PC-9 (cell line): ENCODE data around the gene CYSRT1.

Source experiments
- CTCF ChIP-seq: fragments of 200-600 bp; sonication (generic); conservative IDR thresholded peaks from 2 replicates; pipeline ENCODE4 v1.6.1; 2017; ENCODE audit warnings: mixed run types, antibody characterized with exemption, mild to moderate bottlenecking, moderate library complexity
- EZH2 ChIP-seq: fragments of 200-600 bp; sonication (generic); IDR thresholded peaks from 2 replicates; pipeline ENCODE4 v1.8.0; 2017; ENCODE audit warnings: antibody characterized with exemption, low read depth

DNA sequence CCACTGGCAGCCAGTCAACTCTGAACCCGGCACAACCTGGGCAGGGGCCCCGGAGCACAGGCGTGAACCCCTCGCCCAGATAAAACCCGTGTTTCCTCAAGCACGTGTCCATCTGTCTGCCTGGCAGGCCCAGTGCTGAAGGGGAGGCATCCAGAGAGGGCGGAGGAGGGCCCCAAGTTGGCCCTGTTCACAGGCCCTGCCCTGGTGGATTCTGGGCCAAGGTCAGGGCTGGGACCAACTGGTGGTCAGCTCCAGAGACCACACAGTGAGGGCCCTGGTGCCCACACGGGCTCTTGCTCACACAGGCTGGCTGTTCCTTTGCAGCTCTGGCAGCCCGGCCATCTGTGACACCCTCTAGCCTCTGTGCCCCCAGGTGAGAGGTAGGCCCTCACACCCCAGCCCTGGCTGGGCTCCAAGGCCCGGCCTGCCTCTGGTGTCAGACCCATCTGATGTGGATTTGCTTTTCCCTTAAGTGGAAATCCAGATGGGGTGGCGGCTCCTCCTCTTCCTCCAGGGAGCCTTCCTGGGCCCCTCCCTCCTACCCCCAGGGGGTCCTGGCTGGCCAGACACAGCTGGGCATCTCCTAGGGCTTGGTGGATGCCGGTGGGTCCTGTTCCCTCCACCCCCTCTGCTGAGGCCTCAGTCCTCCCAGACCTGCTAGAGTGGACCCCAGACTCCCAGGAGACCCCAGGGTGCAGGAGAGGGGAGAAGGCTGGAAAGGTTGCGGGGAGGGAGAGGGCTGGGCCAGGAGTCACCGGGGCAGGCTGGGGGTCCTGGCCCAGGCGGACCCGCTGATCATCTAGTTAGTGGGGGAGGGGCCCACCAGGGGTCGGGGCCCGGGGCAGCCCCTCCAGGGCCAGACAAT, 25.6 kb downstream of the CYSRT1 start:
- TF ChIP-seq CTCF (no peak), EZH2 (no peak)
